Measurements from ENCODE around the gene ITIH6. TPM values are rescaled to one million over a fixed set of nuclear protein-coding genes. Genes with fewer than 3 reads are reported as not detected.

The ITIH6 gene
- total and polyA plus RNA-seq, 12 donors = not detected

GRCh38 chrX:54721424-54721823, 76.6 kb downstream of the ITIH6 start:
- no peak for TF ChIP-seq CTCF (IDR thresholded peaks at IDR 0.05)
- no peak overlapping the region for H3K4me3 ChIP-seq
- peaks cover 0 to 14% (median 0%) of the 10 kb centered on the region in 7 donors for H3K27me3 ChIP-seq
- ATAC-seq (no peak), DNase-seq (no peak)
- H3K27ac ChIP-seq = no peak overlapping the region
- 90 to 93% methylated on average over 4 of the region's 4 CpGs for WGBS, 2 donors
- peaks cover 0 to 4% (median 0%) of the 10 kb centered on the region in 11 donors for H3K9me3 ChIP-seq
- H3K4me1 ChIP-seq = no peaks in the 10 kb centered on the region
- intact Hi-C loops (cut with DNase I) = no loop called here
- H3K36me3 ChIP-seq = no peaks in the 10 kb centered on the region

GRCh38 chrX:54715621-54716020, 82.4 kb downstream of the ITIH6 start:
- no peak for TF ChIP-seq CTCF (IDR thresholded peaks at IDR 0.05)
- WGBS, 2 donors = 76 to 78% methylated on average over 1 of the region's 1 CpG
- ATAC-seq (no peak), DNase-seq (no peak)
- H3K9me3 ChIP-seq = no peaks in the 10 kb centered on the region
- H3K4me1 ChIP-seq = no peaks in the 10 kb centered on the region
- no peaks in the 10 kb centered on the region for H3K36me3 ChIP-seq
- intact Hi-C loops (cut with DNase I) = no loop called here
- H3K27ac ChIP-seq = no peak overlapping the region
- H3K4me3 ChIP-seq = no peak overlapping the region
- peaks cover 0 to 7% (median 0%) of the 10 kb centered on the region in 7 donors for H3K27me3 ChIP-seq

DNA sequence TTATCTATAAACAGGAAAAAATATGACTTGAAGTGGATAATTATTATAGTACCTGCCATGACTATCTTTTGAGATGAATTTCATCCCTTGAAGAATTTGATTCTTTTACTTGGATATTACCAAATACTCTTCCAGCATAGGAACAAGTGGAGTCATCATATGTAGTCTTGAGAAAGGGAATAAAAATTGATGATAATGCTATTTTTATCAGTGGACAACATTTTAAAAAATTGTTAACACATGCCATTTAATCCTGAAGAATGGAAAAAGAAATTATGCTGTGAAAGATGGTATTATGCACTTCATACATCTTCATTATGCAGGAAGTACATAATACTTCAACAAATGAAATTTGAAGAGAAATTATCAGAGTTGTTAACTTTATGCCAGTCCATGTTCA, 83.6 kb downstream of the ITIH6 start:
- H3K4me3 ChIP-seq = no peak overlapping the region
- H3K27me3 ChIP-seq = peaks cover 0 to 13% (median 0%) of the 10 kb centered on the region in 7 donors
- H3K27ac ChIP-seq = no peak overlapping the region
- no peaks in the 10 kb centered on the region for H3K4me1 ChIP-seq
- no peaks in the 10 kb centered on the region for H3K9me3 ChIP-seq
- no peaks in the 10 kb centered on the region for H3K36me3 ChIP-seq
- intact Hi-C loops (cut with DNase I) = no loop called here
- no peak for TF ChIP-seq CTCF (IDR thresholded peaks at IDR 0.05)
- DNase-seq = no peak
- ATAC-seq = no peak

DNA sequence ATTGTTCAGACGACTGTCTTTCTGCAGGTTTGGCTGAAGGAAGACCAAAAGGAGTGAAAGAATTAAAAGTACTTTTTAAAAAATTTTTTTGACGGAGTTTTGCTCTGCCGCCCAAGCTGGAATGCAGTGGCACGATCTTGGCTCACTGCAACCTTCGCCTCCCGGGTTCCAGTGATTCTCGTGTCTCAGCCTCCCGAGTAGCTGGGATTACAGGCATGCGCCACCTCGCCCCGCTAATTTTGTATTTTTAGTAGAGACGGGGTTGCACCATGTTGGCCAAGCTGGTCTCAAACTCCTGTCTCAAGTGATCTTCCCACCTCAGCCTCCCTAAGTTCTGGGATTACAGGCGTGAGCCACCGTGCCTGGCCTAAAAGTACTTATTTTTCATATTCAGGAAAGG, 86.3 kb downstream of the ITIH6 start:
- no peak for TF ChIP-seq CTCF (IDR thresholded peaks at IDR 0.05)
- WGBS, 2 donors = 96 to 98% methylated on average over 14 of the region's 14 CpGs
- no peak overlapping the region for H3K4me3 ChIP-seq
- H3K9me3 ChIP-seq = no peaks in the 10 kb centered on the region
- DNase-seq = no peak
- intact Hi-C loops (cut with DNase I) = no loop called here
- H3K27ac ChIP-seq = no peak overlapping the region
- no peaks in the 10 kb centered on the region for H3K4me1 ChIP-seq
- peaks cover 0 to 27% (median 0%) of the 10 kb centered on the region in 7 donors for H3K27me3 ChIP-seq
- no peak for ATAC-seq
- no peaks in the 10 kb centered on the region for H3K36me3 ChIP-seq

Data from heart right ventricle (tissue), 16 donors.